ENCODE results near the gene PLEKHO2.

Gene PLEKHO2

GRCh38 chr15:64892847-64893403, 51.2 kb downstream of the PLEKHO2 start:
- DNase-seq (ENCODE audit: low spot score), result no peak

GRCh38 chr15:64893481-64894394, 52.0 kb downstream of the PLEKHO2 start:
- DNase-seq (ENCODE audit: low spot score), result peak; percentile 86

GRCh38 chr15:64894395-64895056, 52.8 kb downstream of the PLEKHO2 start:
- DNase-seq (ENCODE audit: low spot score), result no peak

GRCh38 chr15:64895285-64896065, 53.8 kb downstream of the PLEKHO2 start:
- peak; percentile 62 for DNase-seq (ENCODE audit: low spot score)

GRCh38 chr15:64896371-64897069, 54.8 kb downstream of the PLEKHO2 start:
- no peak for DNase-seq (ENCODE audit: low spot score)

- DNase-seq (ENCODE audit: low spot score), result peak; percentile 81
Measured at GRCh38 chr15:64897345-64897985, 55.8 kb downstream of the PLEKHO2 start.

- no peak for DNase-seq (ENCODE audit: low spot score)
Measured at GRCh38 chr15:64898406-64898805, 56.7 kb downstream of the PLEKHO2 start.

- DNase-seq (ENCODE audit: low spot score), result no peak
Measured at GRCh38 chr15:64901141-64901540, 59.4 kb downstream of the PLEKHO2 start.

- no peak for DNase-seq (ENCODE audit: low spot score)
Measured at GRCh38 chr15:64901914-64902313, 60.2 kb downstream of the PLEKHO2 start.

GRCh38 chr15:64902863-64903262, 61.1 kb downstream of the PLEKHO2 start:
- no peak for DNase-seq (ENCODE audit: low spot score)

- no peak for DNase-seq (ENCODE audit: low spot score)
Measured at GRCh38 chr15:64903326-64903950, 61.7 kb downstream of the PLEKHO2 start.

GRCh38 chr15:64904189-64904588, 62.5 kb downstream of the PLEKHO2 start:
- no peak for DNase-seq (ENCODE audit: low spot score)

GRCh38 chr15:64905119-64905831, 63.6 kb downstream of the PLEKHO2 start:
- DNase-seq (ENCODE audit: low spot score), result peak; percentile 83

- DNase-seq (ENCODE audit: low spot score), result no peak
Measured at GRCh38 chr15:64905941-64906340, 64.2 kb downstream of the PLEKHO2 start.

- no peak for DNase-seq (ENCODE audit: low spot score)
Measured at GRCh38 chr15:64906402-64906801, 64.7 kb downstream of the PLEKHO2 start.

GRCh38 chr15:64907991-64908390, 66.3 kb downstream of the PLEKHO2 start:
- DNase-seq (ENCODE audit: low spot score), result no peak

GRCh38 chr15:64909546-64909945, 67.8 kb downstream of the PLEKHO2 start:
- DNase-seq (ENCODE audit: low spot score), result no peak

- DNase-seq (ENCODE audit: low spot score), result peak; percentile 82
Measured at GRCh38 chr15:64911311-64912186, 69.8 kb downstream of the PLEKHO2 start, which contains the start of gene ANKDD1A. Gene ANKDD1A (plus strand): TSS chr15:64911902. CDS start chr15:64911931, 29 bp downstream.

Measured in hepatic stellate cell (primary cell).